Ovary (tissue), 3 donors: Measurements from ENCODE around the gene TMEM121.

Source experiments
- POLR2A ChIP-seq: fragments of 450-650 bp; IDR thresholded peaks from one replicate; pipeline ENCODE4 v1.6.1; 2017; ENCODE audit warnings: antibody characterized with exemption, mild to moderate bottlenecking, moderate library complexity
- TF ChIP-seq, protein P1 (sequence below), 3 donors: fragments of 450-650 bp in 2 of 3; fragments of 200-600 bp in 1 of 3; IDR thresholded peaks; one replicate each; pipeline versions ENCODE4 v1.5.1 to v1.8.0; 2016 to 2022; ENCODE audit warnings: antibody characterized with exemption in 3 of 3, mild to moderate bottlenecking in 1 of 3
- donor health status: DM: no; HTN: no; CAD: no.

DNA sequence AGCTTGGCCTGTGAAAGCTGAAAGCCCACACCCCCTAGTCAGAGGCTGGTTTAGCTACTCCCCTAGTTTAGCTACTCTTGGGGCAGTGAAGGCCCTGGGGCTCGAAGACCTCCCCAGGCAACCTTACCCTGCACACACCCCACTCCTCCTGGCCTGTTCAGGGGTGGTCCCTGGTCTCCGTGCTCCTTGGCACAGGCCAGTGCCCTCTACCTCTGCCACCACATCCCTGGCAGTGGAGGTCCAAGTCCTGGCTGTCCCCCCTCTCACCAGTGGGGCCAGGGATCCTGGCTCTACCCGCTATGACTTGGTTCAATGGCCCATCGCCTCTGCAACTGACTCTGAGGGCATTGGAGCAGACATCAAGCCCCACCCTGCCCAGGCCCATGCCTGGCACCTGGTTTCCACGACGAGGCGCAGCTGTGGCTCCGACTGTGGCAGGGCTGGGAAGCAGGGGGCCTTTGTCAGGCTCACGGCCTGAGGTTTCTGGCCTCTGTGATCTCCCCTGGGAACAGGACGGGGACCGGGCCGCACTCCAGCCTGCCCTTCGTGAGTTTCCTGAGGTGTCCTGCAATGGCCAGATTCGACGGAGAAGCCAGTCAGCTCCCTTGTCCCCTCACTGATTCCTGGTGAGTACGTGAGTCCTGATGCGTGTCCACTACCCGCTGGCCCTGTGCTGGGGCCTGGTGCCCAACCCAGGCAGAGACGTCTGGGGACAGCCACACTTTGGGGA, 5.7 kb downstream of the TMEM121 start:
- no peak for TF ChIP-seq POLR2A
- TF ChIP-seq, protein P1, sequence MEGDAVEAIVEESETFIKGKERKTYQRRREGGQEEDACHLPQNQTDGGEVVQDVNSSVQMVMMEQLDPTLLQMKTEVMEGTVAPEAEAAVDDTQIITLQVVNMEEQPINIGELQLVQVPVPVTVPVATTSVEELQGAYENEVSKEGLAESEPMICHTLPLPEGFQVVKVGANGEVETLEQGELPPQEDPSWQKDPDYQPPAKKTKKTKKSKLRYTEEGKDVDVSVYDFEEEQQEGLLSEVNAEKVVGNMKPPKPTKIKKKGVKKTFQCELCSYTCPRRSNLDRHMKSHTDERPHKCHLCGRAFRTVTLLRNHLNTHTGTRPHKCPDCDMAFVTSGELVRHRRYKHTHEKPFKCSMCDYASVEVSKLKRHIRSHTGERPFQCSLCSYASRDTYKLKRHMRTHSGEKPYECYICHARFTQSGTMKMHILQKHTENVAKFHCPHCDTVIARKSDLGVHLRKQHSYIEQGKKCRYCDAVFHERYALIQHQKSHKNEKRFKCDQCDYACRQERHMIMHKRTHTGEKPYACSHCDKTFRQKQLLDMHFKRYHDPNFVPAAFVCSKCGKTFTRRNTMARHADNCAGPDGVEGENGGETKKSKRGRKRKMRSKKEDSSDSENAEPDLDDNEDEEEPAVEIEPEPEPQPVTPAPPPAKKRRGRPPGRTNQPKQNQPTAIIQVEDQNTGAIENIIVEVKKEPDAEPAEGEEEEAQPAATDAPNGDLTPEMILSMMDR (IDR thresholded peaks at IDR 0.05) = no peak
